GM12878 (cell line): ENCODE measurements around the gene PRX. TPM values are rescaled to one million over a fixed set of nuclear protein-coding genes. Genes with fewer than 3 reads are reported as not detected.
A peak's percentile ranks its signal among the peaks of the same experiment; 100 is the strongest.

Experiments
- EED ChIP-seq: sonication (generic); IDR thresholded peaks from 2 replicates; pipeline ENCODE4 v1.6.1; 2016; ENCODE audit warnings: antibody characterized with exemption, low read depth
- EP300 ChIP-seq, 2 experiments: fragments of 150-350 bp in 1 of 2; IDR thresholded peaks; 2 replicates each; pipeline ENCODE4 v1.6.1; 2011 to 2012; ENCODE audit warnings: low read depth in 2 of 2, low read length in 2 of 2, borderline replicate concordance in 1 of 2, improper control_type of control experiment in 1 of 2, inconsistent platforms in 1 of 2; ENCODE audit not compliant: control insufficient read depth in 1 of 2
- ESRRA ChIP-seq: IDR thresholded peaks from 2 replicates; pipeline ENCODE4 v1.6.1; 2012; ENCODE audit warnings: mild to moderate bottlenecking, low read length, improper control_type of control experiment
- ETV6 ChIP-seq, 2 experiments: fragments of 450-650 bp in 1 of 2; IDR thresholded peaks in 1 of 2; conservative IDR thresholded peaks in 1 of 2; 2 replicates each; pipeline ENCODE4 v1.6.1; 2014; ENCODE audit warnings: antibody characterized with exemption in 1 of 2, borderline replicate concordance in 1 of 2, low read depth in 1 of 2, mild to moderate bottlenecking in 1 of 2, moderate library complexity in 1 of 2
- FOS ChIP-seq: IDR thresholded peaks from 3 replicates; pipeline ENCODE4 v1.6.1; 2011; ENCODE audit warnings: borderline replicate concordance; ENCODE audit not compliant: insufficient read length; ENCODE audit errors: extremely low read depth
- IKZF2 ChIP-seq, 2 experiments: fragments of 450-650 bp; IDR thresholded peaks; 2 replicates each; pipeline ENCODE4 v1.6.1; 2017; ENCODE audit warnings: mild to moderate bottlenecking in 2 of 2, moderate library complexity in 2 of 2
- MTA3 ChIP-seq: IDR thresholded peaks from 2 replicates; pipeline ENCODE4 v1.6.1; 2012; ENCODE audit warnings: low read length, inconsistent platforms, borderline replicate concordance
- MXI1 ChIP-seq: fragments of 150-350 bp; IDR thresholded peaks from 2 replicates; pipeline ENCODE4 v1.6.1; 2011; ENCODE audit warnings: low read depth, mild to moderate bottlenecking, inconsistent platforms, low read length, improper control_type of control experiment
- MYC ChIP-seq: IDR thresholded peaks from 2 replicates; pipeline ENCODE4 v1.6.1; 2011; ENCODE audit warnings: mild to moderate bottlenecking, low read length, moderate library complexity, inconsistent platforms; ENCODE audit not compliant: insufficient read depth, insufficient replicate concordance, insufficient read length, severe bottlenecking
- NFIC ChIP-seq: IDR thresholded peaks from 2 replicates; pipeline ENCODE4 v1.6.1; 2012; ENCODE audit warnings: low read depth, mild to moderate bottlenecking, inconsistent platforms, low read length, moderate library complexity
- NFXL1 ChIP-seq: fragments of 450-650 bp; IDR thresholded peaks from 2 replicates; pipeline ENCODE4 v1.6.1; 2017; ENCODE audit warnings: antibody characterized with exemption, mild to moderate bottlenecking, borderline replicate concordance
- NFYA ChIP-seq: IDR thresholded peaks from 2 replicates; pipeline ENCODE4 v1.6.1; 2011; ENCODE audit warnings: low read depth, mild to moderate bottlenecking, low read length, improper control_type of control experiment, borderline replicate concordance
- NR2F1 ChIP-seq: fragments of 450-650 bp; conservative IDR thresholded peaks from 2 replicates; pipeline ENCODE4 v1.6.1; 2017; ENCODE audit warnings: mild to moderate bottlenecking
- POLR2A ChIP-seq: IDR thresholded peaks from 2 replicates; pipeline ENCODE4 v1.6.1; 2011; ENCODE audit warnings: low read depth, mild to moderate bottlenecking, low read length
- RBBP5 ChIP-seq: fragments of 200-600 bp; sonication (generic); conservative IDR thresholded peaks from 2 replicates; pipeline ENCODE4 v1.6.1; 2016
- RUNX3 ChIP-seq: IDR thresholded peaks from 2 replicates; pipeline ENCODE4 v1.6.1; 2012; ENCODE audit warnings: low read length, inconsistent platforms
- SIX5 ChIP-seq: IDR thresholded peaks from 2 replicates; pipeline ENCODE4 v1.6.1; 2011; ENCODE audit warnings: mild to moderate bottlenecking, low read depth, low read length, moderate library complexity; ENCODE audit not compliant: severe bottlenecking
- SMAD5 ChIP-seq: IDR thresholded peaks from 2 replicates; pipeline ENCODE4 v1.6.1; 2016; ENCODE audit warnings: antibody characterized with exemption, low read depth
- SPI1 ChIP-seq: IDR thresholded peaks from 2 replicates; pipeline ENCODE4 v1.6.1; 2011; ENCODE audit warnings: low read depth, mild to moderate bottlenecking, low read length, moderate library complexity, borderline replicate concordance; ENCODE audit not compliant: insufficient read depth
- polyA plus RNA-seq, 11 experiments: library from polyadenylated mRNA; depleted of rRNA in 4 of 11; unstranded in 6 of 11; stranded (reverse) in 5 of 11; fragments of >200 nt; fragmentation: Nextera tagmentation in 4 of 11; fragmentation: Illumina TruSeq in 1 of 11; extraction: Ambion mirVana in 4 of 11; extraction: Trizol in 1 of 11; gene quantifications; 1 replicate in 1 of 11; 2 replicates in 10 of 11; pipeline versions ENCODE4 v1.2.1 to v1.2.3, GENCODE V29; 2011 to 2016; ENCODE audit warnings: inconsistent platforms in 2 of 11, missing spikeins in 2 of 11, low read depth in 1 of 11
- total RNA-seq, 4 experiments: library from RNA; depleted of rRNA in 3 of 4; stranded (reverse); fragments of >200 nt in 3 of 4; fragmentation: Illumina TruSeq in 1 of 4; extraction: Trizol in 1 of 4; gene quantifications; 2 replicates each; pipeline versions ENCODE4 v1.2.1 to v1.2.3, GENCODE V29; 2013 to 2021
- TF ChIP-seq, protein P1 (sequence below): fragments of 450-650 bp; formaldehyde crosslinking; IDR thresholded peaks from 2 replicates; pipeline ENCODE4 v1.4.0; 2020; ENCODE audit warnings: mild to moderate bottlenecking, moderate library complexity
- TF ChIP-seq, protein P2 (sequence below): IDR thresholded peaks from 2 replicates; pipeline ENCODE4 v1.6.1; 2011; ENCODE audit warnings: borderline replicate concordance, low read depth, mild to moderate bottlenecking, moderate library complexity, mixed read lengths, low read length; ENCODE audit not compliant: insufficient read depth; ENCODE audit errors: extremely low read length
- TF ChIP-seq, protein P3 (sequence below): fragments of 450-650 bp; formaldehyde crosslinking; IDR thresholded peaks from 2 replicates; pipeline ENCODE4 v1.5.0; 2022; ENCODE audit warnings: mild to moderate bottlenecking, missing genetic modification characterization

PRX gene
- total and polyA plus RNA-seq, 10 of the 15 experiments (the other 5 are each of a cell fraction or from before 2014, with no cell fraction given): 0.02 to 1.4 (median 0.54) TPM; not detected in 1

DNA sequence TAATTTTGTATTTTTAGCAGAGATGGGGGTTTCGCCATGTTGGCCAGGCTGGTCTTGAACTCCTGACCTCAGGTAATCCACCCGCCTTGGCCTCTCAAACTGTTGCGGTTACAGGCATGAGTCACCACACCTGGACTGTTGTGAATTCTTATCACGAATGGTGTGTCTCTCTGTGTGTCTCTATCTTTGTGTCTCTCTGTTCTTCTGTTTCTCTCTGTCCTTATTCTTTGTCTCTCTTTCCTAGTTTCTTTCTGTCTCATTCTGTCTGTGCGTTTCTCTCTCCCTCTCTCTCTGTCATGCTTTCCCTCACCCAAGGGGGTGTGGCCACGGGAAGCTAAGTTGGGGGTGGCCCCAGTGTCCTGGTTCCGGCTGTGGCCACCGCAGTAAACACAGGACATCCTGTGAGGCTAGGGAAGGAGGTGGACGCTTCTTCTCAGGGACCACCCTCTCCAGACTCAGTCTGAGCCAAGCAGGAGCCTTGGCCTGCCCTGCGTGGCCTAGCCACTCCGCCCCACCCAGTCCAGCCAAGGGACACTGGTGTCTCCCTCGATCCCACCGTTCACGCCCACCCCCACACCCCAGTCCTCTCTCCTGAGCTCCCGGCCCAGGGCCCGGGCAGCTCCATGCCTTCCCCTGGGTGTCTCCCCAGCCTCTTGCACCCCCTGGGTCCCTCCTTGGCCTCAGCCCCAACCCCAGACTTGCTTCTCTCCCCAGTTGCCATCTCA is 3.9 kb upstream of the PRX start (continued):
- TF ChIP-seq, protein P1, sequence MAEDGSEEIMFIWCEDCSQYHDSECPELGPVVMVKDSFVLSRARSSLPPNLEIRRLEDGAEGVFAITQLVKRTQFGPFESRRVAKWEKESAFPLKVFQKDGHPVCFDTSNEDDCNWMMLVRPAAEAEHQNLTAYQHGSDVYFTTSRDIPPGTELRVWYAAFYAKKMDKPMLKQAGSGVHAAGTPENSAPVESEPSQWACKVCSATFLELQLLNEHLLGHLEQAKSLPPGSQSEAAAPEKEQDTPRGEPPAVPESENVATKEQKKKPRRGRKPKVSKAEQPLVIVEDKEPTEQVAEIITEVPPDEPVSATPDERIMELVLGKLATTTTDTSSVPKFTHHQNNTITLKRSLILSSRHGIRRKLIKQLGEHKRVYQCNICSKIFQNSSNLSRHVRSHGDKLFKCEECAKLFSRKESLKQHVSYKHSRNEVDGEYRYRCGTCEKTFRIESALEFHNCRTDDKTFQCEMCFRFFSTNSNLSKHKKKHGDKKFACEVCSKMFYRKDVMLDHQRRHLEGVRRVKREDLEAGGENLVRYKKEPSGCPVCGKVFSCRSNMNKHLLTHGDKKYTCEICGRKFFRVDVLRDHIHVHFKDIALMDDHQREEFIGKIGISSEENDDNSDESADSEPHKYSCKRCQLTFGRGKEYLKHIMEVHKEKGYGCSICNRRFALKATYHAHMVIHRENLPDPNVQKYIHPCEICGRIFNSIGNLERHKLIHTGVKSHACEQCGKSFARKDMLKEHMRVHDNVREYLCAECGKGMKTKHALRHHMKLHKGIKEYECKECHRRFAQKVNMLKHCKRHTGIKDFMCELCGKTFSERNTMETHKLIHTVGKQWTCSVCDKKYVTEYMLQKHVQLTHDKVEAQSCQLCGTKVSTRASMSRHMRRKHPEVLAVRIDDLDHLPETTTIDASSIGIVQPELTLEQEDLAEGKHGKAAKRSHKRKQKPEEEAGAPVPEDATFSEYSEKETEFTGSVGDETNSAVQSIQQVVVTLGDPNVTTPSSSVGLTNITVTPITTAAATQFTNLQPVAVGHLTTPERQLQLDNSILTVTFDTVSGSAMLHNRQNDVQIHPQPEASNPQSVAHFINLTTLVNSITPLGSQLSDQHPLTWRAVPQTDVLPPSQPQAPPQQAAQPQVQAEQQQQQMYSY (CRISPR knock-in tag): no peak
- 0 out of 2 replicates have a peak, but pooled peaks have one; percentile 26 for TF ChIP-seq MTA3
- TF ChIP-seq SPI1: no peak
- peak; percentile 41; the same call in 1 of the 2 replicates for TF ChIP-seq POLR2A
- no peak for TF ChIP-seq RBBP5
- no peak for TF ChIP-seq NFYA
- peak; percentile 83 for TF ChIP-seq EED
- TF ChIP-seq MXI1: no peak
- TF ChIP-seq ETV6 (conservative IDR thresholded peaks at IDR 0.05 in 1 of 2, IDR thresholded peaks at IDR 0.05 in 1 of 2; ENCODE audit: borderline replicate concordance in 1 of 2, low read depth in 1 of 2): no peak
- no peak for TF ChIP-seq NFXL1
- peak; percentile 96 for TF ChIP-seq RUNX3
- peak; percentile 76 to 77 for TF ChIP-seq IKZF2 (IDR thresholded peaks at IDR 0.05)
- peak; percentile 85; the same call in 1 of the 2 replicates for TF ChIP-seq NFIC
- TF ChIP-seq, protein P2, sequence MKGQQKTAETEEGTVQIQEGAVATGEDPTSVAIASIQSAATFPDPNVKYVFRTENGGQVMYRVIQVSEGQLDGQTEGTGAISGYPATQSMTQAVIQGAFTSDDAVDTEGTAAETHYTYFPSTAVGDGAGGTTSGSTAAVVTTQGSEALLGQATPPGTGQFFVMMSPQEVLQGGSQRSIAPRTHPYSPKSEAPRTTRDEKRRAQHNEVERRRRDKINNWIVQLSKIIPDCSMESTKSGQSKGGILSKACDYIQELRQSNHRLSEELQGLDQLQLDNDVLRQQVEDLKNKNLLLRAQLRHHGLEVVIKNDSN: no peak
- peak; percentile 96 for TF ChIP-seq NR2F1
- TF ChIP-seq MYC: no peak
- no peak for TF ChIP-seq ESRRA
- no peak for TF ChIP-seq SIX5
- TF ChIP-seq EP300 (IDR thresholded peaks at IDR 0.05; ENCODE audit: borderline replicate concordance in 1 of 2, control insufficient read depth in 1 of 2, low read depth in 2 of 2, low read length in 2 of 2): peak; percentile 36 to 60; a peak in 3 of 4 replicates
- TF ChIP-seq, protein P3, sequence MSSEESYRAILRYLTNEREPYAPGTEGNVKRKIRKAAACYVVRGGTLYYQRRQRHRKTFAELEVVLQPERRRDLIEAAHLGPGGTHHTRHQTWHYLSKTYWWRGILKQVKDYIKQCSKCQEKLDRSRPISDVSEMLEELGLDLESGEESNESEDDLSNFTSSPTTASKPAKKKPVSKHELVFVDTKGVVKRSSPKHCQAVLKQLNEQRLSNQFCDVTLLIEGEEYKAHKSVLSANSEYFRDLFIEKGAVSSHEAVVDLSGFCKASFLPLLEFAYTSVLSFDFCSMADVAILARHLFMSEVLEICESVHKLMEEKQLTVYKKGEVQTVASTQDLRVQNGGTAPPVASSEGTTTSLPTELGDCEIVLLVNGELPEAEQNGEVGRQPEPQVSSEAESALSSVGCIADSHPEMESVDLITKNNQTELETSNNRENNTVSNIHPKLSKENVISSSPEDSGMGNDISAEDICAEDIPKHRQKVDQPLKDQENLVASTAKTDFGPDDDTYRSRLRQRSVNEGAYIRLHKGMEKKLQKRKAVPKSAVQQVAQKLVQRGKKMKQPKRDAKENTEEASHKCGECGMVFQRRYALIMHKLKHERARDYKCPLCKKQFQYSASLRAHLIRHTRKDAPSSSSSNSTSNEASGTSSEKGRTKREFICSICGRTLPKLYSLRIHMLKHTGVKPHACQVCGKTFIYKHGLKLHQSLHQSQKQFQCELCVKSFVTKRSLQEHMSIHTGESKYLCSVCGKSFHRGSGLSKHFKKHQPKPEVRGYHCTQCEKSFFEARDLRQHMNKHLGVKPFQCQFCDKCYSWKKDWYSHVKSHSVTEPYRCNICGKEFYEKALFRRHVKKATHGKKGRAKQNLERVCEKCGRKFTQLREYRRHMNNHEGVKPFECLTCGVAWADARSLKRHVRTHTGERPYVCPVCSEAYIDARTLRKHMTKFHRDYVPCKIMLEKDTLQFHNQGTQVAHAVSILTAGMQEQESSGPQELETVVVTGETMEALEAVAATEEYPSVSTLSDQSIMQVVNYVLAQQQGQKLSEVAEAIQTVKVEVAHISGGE (CRISPR knock-in tag): no peak
- TF ChIP-seq FOS: no peak
- TF ChIP-seq SMAD5: no peak
